Psoas muscle (tissue), 8 donors: Measurements from ENCODE around the gene EI24. TPM values are rescaled to one million over a fixed set of nuclear protein-coding genes. Genes with fewer than 3 reads are reported as not detected.

Source experiments
- ATAC-seq, 4 donors: fragments of 200-7000 bp; cut with Tn5 transposase; one replicate each; pipeline ENCODE4 v1.9.1; 2020; ENCODE audit warnings: moderate library complexity in 3 of 4, mild to moderate bottlenecking in 2 of 4
- DNase-seq, 2 donors: peaks; one replicate each; pipeline ENCODE4 v3.0.0-alpha.2; 2020
- H3K27ac ChIP-seq: fragments of 200-600 bp; one replicate; pipeline ENCODE4 v1.8.0; 2022
- H3K27me3 ChIP-seq, 3 donors: fragments of 200-600 bp in 1 of 3; one replicate each; pipeline versions ENCODE4 v1.6.1 to v1.8.0; 2013 to 2022; ENCODE audit warnings: low read length in 2 of 3, mild to moderate bottlenecking in 2 of 3, moderate library complexity in 1 of 3; ENCODE audit not compliant: insufficient read depth in 3 of 3
- H3K36me3 ChIP-seq, 2 donors: fragments of 200-600 bp in 1 of 2; one replicate each; pipeline versions ENCODE4 v1.6.1 to v1.8.0; 2013 to 2022; ENCODE audit warnings: low read depth in 1 of 2, mild to moderate bottlenecking in 1 of 2, moderate library complexity in 1 of 2; ENCODE audit not compliant: insufficient read depth in 1 of 2
- H3K4me1 ChIP-seq: fragments of 200-600 bp; one replicate; pipeline ENCODE4 v1.8.0; 2022
- H3K4me3 ChIP-seq: fragments of 200-600 bp; one replicate; pipeline ENCODE4 v1.8.0; 2022; ENCODE audit warnings: mild to moderate bottlenecking
- H3K9me3 ChIP-seq: fragments of 200-600 bp; one replicate; pipeline ENCODE4 v1.8.0; 2022
- CTCF ChIP-seq: fragments of 200-600 bp; IDR thresholded peaks from one replicate; pipeline ENCODE4 v1.8.0; 2022; ENCODE audit warnings: antibody characterized with exemption
- WGBS, 3 donors: extraction: QIAGEN DNeasy Blood & Tissue Kit; methylation state at CpG; one replicate each; pipeline versions ENCODE4 v1.1.6 to v1.1.7; 2013; 5-methylcytosine and 5-hydroxymethylcytosine counted together
- intact Hi-C, 2 donors: fragments of 100-400 bp; cut with DNase I; formaldehyde crosslinking; loops; one replicate each; pipeline versions ENCODE4 v1.11.0 to v1.14.2; 2022
- polyA plus RNA-seq, 3 donors: library from polyadenylated mRNA; stranded (reverse); fragments of 200-250 nt; gene quantifications; one replicate each; pipeline ENCODE4 v1.2.3, GENCODE V29; 2013
- total RNA-seq, 4 donors: library from RNA; stranded (reverse); fragmentation: NEBNext Ultra II Directional in 2 of 4; extraction: Animal tissue kit (Norgen Biotek cat#: 25700) in 2 of 4; gene quantifications; one replicate each; pipeline versions ENCODE4 v1.2.1 to v1.2.4, GENCODE V29; 2021 to 2023
- donor health status: healthy with polysubstance abuse.
- donor health status: DM: no; HTN: no; CAD: no; lungs with moderate emphysema.
- donor health status: Bipolar disorder and iron deficiency.
- donor health status: healthy.
- donor health status: DM: yes; HTN: yes; CAD: no.
- donor health status: DM: no; HTN: no; CAD: no.
- donor health status: DM: no; HTN: no; CAD: no.
- donor health status: DM: yes; HTN: yes; CAD: no.

EI24 gene
- total and polyA plus RNA-seq, 7 donors = 52.9 to 184 (median 82.8) TPM

GRCh38 chr11:125625225-125625629 lies 56.0 kb downstream of the EI24 start:
- intact Hi-C loops = loop anchor here (2.0 to 10.0 kb wide), 6 partner anchors 32 to 580 kb away; partner anchors contain the start of genes STT3A (in 2 of the 2) and HYLS1 (in 1 of the 2)

GRCh38 chr11:125625630-125626287 lies 56.5 kb downstream of the EI24 start:
- TF ChIP-seq CTCF = no peak
- WGBS, 3 donors = 0 to 1% (median 0%) methylated on average over 43 to 51 of the region's 51 CpGs
- no peaks in the 10 kb centered on the region for H3K9me3 ChIP-seq
- intact Hi-C loops = loop anchor here (2.0 to 10.0 kb wide), 6 partner anchors 33 to 579 kb away; partner anchors contain the start of genes STT3A (in 2 of the 2) and HYLS1 (in 1 of the 2)
- peak; percentile 86 to 93 for DNase-seq
- H3K4me1 ChIP-seq = peaks cover 13% of the 10 kb centered on the region
- H3K27ac ChIP-seq = peak overlapping the region; percentile 97
- peak; percentile 92 to 97 (median 94) for ATAC-seq
- peaks cover 4 to 19% of the 10 kb centered on the region in 2 donors for H3K36me3 ChIP-seq
- no peaks in the 10 kb centered on the region for H3K27me3 ChIP-seq
- peak overlapping the region; percentile 85 for H3K4me3 ChIP-seq

More at GRCh38 chr11:125625225-125625629, 56.0 kb downstream of the EI24 start:
- H3K9me3 ChIP-seq = no peaks in the 10 kb centered on the region
- H3K4me3 ChIP-seq = peak overlapping the region; percentile 85
- DNase-seq = no peak
- H3K27me3 ChIP-seq = no peaks in the 10 kb centered on the region
- H3K36me3 ChIP-seq = peaks cover 4 to 24% of the 10 kb centered on the region in 2 donors
- 0% methylated on average over 19 to 20 of the region's 20 CpGs for WGBS, 3 donors
- H3K4me1 ChIP-seq = peaks cover 13% of the 10 kb centered on the region
- H3K27ac ChIP-seq = peak overlapping the region; percentile 97
- no peak for TF ChIP-seq CTCF
- no peak for ATAC-seq

GRCh38 chr11:125626288-125626950 lies 57.1 kb downstream of the EI24 start:
- H3K4me3 ChIP-seq = peak overlapping the region; percentile 85
- H3K36me3 ChIP-seq = peaks cover 0 to 12% of the 10 kb centered on the region in 2 donors
- no peaks in the 10 kb centered on the region for H3K27me3 ChIP-seq
- ATAC-seq (peak in 2 of 4 donors; percentile 5 to 34), DNase-seq (no peak)
- H3K27ac ChIP-seq = no peak overlapping the region
- intact Hi-C loops = loop anchor here (5.0 to 10.0 kb wide), 5 partner anchors 34 to 578 kb away; partner anchors contain the start of genes HYLS1 (in 1 of the 2) and STT3A (in 1 of the 2)
- peaks cover 13% of the 10 kb centered on the region for H3K4me1 ChIP-seq
- WGBS, 3 donors = 0 to 1% (median 0%) methylated on average over 18 of the region's 18 CpGs
- H3K9me3 ChIP-seq = no peaks in the 10 kb centered on the region
- no peak for TF ChIP-seq CTCF

GRCh38 chr11:125627236-125627910 lies 58.1 kb downstream of the EI24 start:
- no peak for TF ChIP-seq CTCF
- H3K27ac ChIP-seq = no peak overlapping the region
- DNase-seq (no peak), ATAC-seq (no peak)
- no peaks in the 10 kb centered on the region for H3K27me3 ChIP-seq
- H3K4me3 ChIP-seq = no peak overlapping the region
- intact Hi-C loops = loop anchor here (5.0 to 10.0 kb wide), 5 partner anchors 35 to 577 kb away; partner anchors contain the start of genes HYLS1 (in 1 of the 2) and STT3A (in 1 of the 2)
- peaks cover 13% of the 10 kb centered on the region for H3K4me1 ChIP-seq
- WGBS, 3 donors = 68 to 70% (median 69%) methylated on average over 7 of the region's 7 CpGs
- H3K9me3 ChIP-seq = no peaks in the 10 kb centered on the region
- H3K36me3 ChIP-seq = peaks cover 0 to 3% of the 10 kb centered on the region in 2 donors

Other genes with a start within 250 kb of the EI24 start
- 1 to 10 TPM; 2.4 to 4.5 (median 3.9) TPM for gene FEZ1, start 73.2 kb upstream of the EI24 start, total RNA-seq
- gene FEZ1, start 73.2 kb upstream of the EI24 start, polyA plus RNA-seq = 1 to 10 TPM; 2.3 to 7.6 (median 2.8) TPM
- 10 to 100 TPM; 27.2 to 33.1 (median 31.0) TPM for gene STT3A, start 23.4 kb downstream of the EI24 start, total RNA-seq
- 10 to 100 TPM; 23.3 to 58.9 (median 34.4) TPM for gene STT3A, start 23.4 kb downstream of the EI24 start, polyA plus RNA-seq
- gene CHEK1, start 55.7 kb downstream of the EI24 start, total RNA-seq = under 1 TPM; 0.44 to 0.97 (median 0.69) TPM
- 1 to 10 TPM in 2 of 3 donors, under 1 TPM in 1; 0.64 to 1.3 (median 1.2) TPM for gene CHEK1, start 55.7 kb downstream of the EI24 start, polyA plus RNA-seq
- not detected for gene ACRV1, start 111.4 kb downstream of the EI24 start, total RNA-seq
- gene ACRV1, start 111.4 kb downstream of the EI24 start, polyA plus RNA-seq = under 1 TPM in 1 of 3 donors, not detected in 2; 0.03 TPM
- gene PATE1, start 176.8 kb downstream of the EI24 start, total RNA-seq = not detected
- gene PATE1, start 176.8 kb downstream of the EI24 start, polyA plus RNA-seq = not detected
- gene PATE2, start 209.4 kb downstream of the EI24 start, total RNA-seq = under 1 TPM in 1 of 4 donors, not detected in 3; 0.17 TPM
- gene PATE2, start 209.4 kb downstream of the EI24 start, polyA plus RNA-seq = not detected
- not detected for gene PATE3, start 218.7 kb downstream of the EI24 start, total RNA-seq
- not detected for gene PATE3, start 218.7 kb downstream of the EI24 start, polyA plus RNA-seq